HEK293 (cell line): ENCODE results near the gene COL6A1.

Experiments
- CTCF ChIA-PET: fragments of 350-600 bp; formaldehyde crosslinking; extraction: SDS; loops from one replicate; lab custom pipeline; 2021; ENCODE audit warnings: antibody characterized with exemption; lab: Yijun Ruan, JAX
- POLR2A ChIA-PET: fragments of 300-600 bp; formaldehyde crosslinking; extraction: SDS; loops from one replicate; lab custom pipeline; 2020; ENCODE audit warnings: antibody characterized with exemption, inconsistent platforms; lab: Yijun Ruan, JAX
- H3K27ac ChIP-seq: fragments of 200-500 bp; sonication (Bioruptor generic); 2 replicates; pipeline ENCODE4 v1.5.1; 2014; ENCODE audit warnings: low read depth, low read length, control low read depth, inconsistent platforms; ENCODE audit errors: extremely low read depth
- H3K36me3 ChIP-seq, 2 experiments: fragments of 200-500 bp in 1 of 2; sonication (Bioruptor generic) in 1 of 2; 1 replicate in 1 of 2; 2 replicates in 1 of 2; pipeline ENCODE4 v1.5.1; 2014 to 2017; ENCODE audit warnings: inconsistent platforms in 2 of 2, low read length in 2 of 2; ENCODE audit not compliant: control insufficient read depth in 2 of 2, insufficient read depth in 1 of 2
- H3K4me1 ChIP-seq: fragments of 200-500 bp; sonication (Bioruptor generic); 2 replicates; pipeline ENCODE4 v1.5.1; 2014; ENCODE audit warnings: mild to moderate bottlenecking, low read length, inconsistent platforms; ENCODE audit not compliant: control insufficient read depth, insufficient read depth
- H3K4me3 ChIP-seq: 2 replicates; pipeline ENCODE4 v1.5.1; 2011; ENCODE audit warnings: low read depth, mild to moderate bottlenecking, control low read depth, low read length, moderate library complexity
- H3K9me3 ChIP-seq: fragments of 200-500 bp; sonication (Bioruptor generic); 2 replicates; pipeline ENCODE4 v1.5.1; 2014; ENCODE audit warnings: low read depth, low read length, inconsistent platforms; ENCODE audit not compliant: control insufficient read depth, insufficient read depth
- ATF2 ChIP-seq: fragments of 450-650 bp; formaldehyde crosslinking; IDR thresholded peaks from 2 replicates; pipeline ENCODE4 v1.5.1; 2016; ENCODE audit warnings: missing biosample characterization, missing genetic modification characterization, low read depth
- GFI1B ChIP-seq: fragments of 450-650 bp; formaldehyde crosslinking; IDR thresholded peaks from 2 replicates; pipeline ENCODE4 v1.5.1; 2016; ENCODE audit warnings: missing biosample characterization, missing genetic modification characterization
- INSM2 ChIP-seq: fragments of 450-650 bp; formaldehyde crosslinking; IDR thresholded peaks from 2 replicates; pipeline ENCODE4 v1.5.1; 2016; ENCODE audit warnings: missing biosample characterization, missing genetic modification characterization
- OSR2 ChIP-seq: fragments of 450-650 bp; formaldehyde crosslinking; IDR thresholded peaks from 2 replicates; pipeline ENCODE4 v1.5.1; 2016; ENCODE audit warnings: missing biosample characterization, missing genetic modification characterization
- REPIN1 ChIP-seq: fragments of 450-650 bp; formaldehyde crosslinking; IDR thresholded peaks from 2 replicates; pipeline ENCODE4 v1.5.1; 2017; ENCODE audit warnings: missing biosample characterization, missing genetic modification characterization, low read depth
- SETDB1 ChIP-seq: IDR thresholded peaks from one replicate; pipeline ENCODE4 v1.6.1; 2017; ENCODE audit warnings: mild to moderate bottlenecking, low read length, moderate library complexity, mixed read lengths; ENCODE audit not compliant: insufficient read length
- ZBTB17 ChIP-seq: fragments of 450-650 bp; formaldehyde crosslinking; IDR thresholded peaks from 2 replicates; pipeline ENCODE4 v1.5.1; 2016; ENCODE audit warnings: missing biosample characterization, missing genetic modification characterization
- ZBTB6 ChIP-seq: fragments of 450-650 bp; formaldehyde crosslinking; IDR thresholded peaks from 2 replicates; pipeline ENCODE4 v1.5.1; 2017; ENCODE audit warnings: missing biosample characterization, missing genetic modification characterization
- ZBTB7A ChIP-seq: fragments of 450-650 bp; formaldehyde crosslinking; IDR thresholded peaks from 2 replicates; pipeline ENCODE4 v1.5.1; 2016; ENCODE audit warnings: low read depth, missing biosample characterization, missing genetic modification characterization
- ZNF214 ChIP-seq: fragments of 450-650 bp; formaldehyde crosslinking; IDR thresholded peaks from 2 replicates; pipeline ENCODE4 v1.5.1; 2017; ENCODE audit warnings: missing biosample characterization, mild to moderate bottlenecking, missing genetic modification characterization, borderline replicate concordance
- ZNF248 ChIP-seq: fragments of 450-650 bp; formaldehyde crosslinking; IDR thresholded peaks from 2 replicates; pipeline ENCODE4 v1.5.1; 2017; ENCODE audit warnings: missing biosample characterization, missing genetic modification characterization
- ZNF311 ChIP-seq: fragments of 450-650 bp; formaldehyde crosslinking; IDR thresholded peaks from 2 replicates; pipeline ENCODE4 v1.5.1; 2017; ENCODE audit warnings: missing biosample characterization, missing genetic modification characterization, borderline replicate concordance
- ZNF416 ChIP-seq: fragments of 450-650 bp; formaldehyde crosslinking; IDR thresholded peaks from 2 replicates; pipeline ENCODE4 v1.5.1; 2016; ENCODE audit warnings: missing biosample characterization, missing genetic modification characterization
- ZNF426 ChIP-seq: fragments of 450-650 bp; formaldehyde crosslinking; IDR thresholded peaks from 2 replicates; pipeline ENCODE4 v1.5.1; 2017; ENCODE audit warnings: missing biosample characterization, missing genetic modification characterization, mild to moderate bottlenecking, inconsistent platforms, moderate library complexity
- ZNF529 ChIP-seq: fragments of 450-650 bp; formaldehyde crosslinking; IDR thresholded peaks from 2 replicates; pipeline ENCODE4 v1.5.1; 2017; ENCODE audit warnings: missing genetic modification characterization, missing biosample characterization; ENCODE audit not compliant: insufficient replicate concordance
- ZNF548 ChIP-seq: fragments of 450-650 bp; formaldehyde crosslinking; IDR thresholded peaks from 2 replicates; pipeline ENCODE4 v1.5.1; 2016; ENCODE audit warnings: missing biosample characterization, missing genetic modification characterization
- ZNF555 ChIP-seq: fragments of 450-650 bp; formaldehyde crosslinking; conservative IDR thresholded peaks from 2 replicates; pipeline ENCODE4 v1.5.1; 2017; ENCODE audit warnings: missing biosample characterization, mild to moderate bottlenecking, missing genetic modification characterization, inconsistent platforms
- ZNF558 ChIP-seq: fragments of 450-650 bp; formaldehyde crosslinking; IDR thresholded peaks from 2 replicates; pipeline ENCODE4 v1.5.1; 2016; ENCODE audit warnings: missing biosample characterization, missing genetic modification characterization
- ZNF560 ChIP-seq: fragments of 450-650 bp; formaldehyde crosslinking; IDR thresholded peaks from 2 replicates; pipeline ENCODE4 v1.5.1; 2017; ENCODE audit warnings: missing biosample characterization, missing genetic modification characterization, borderline replicate concordance
- ZNF561 ChIP-seq: fragments of 450-650 bp; IDR thresholded peaks from 2 replicates; pipeline ENCODE4 v1.5.1; 2018; ENCODE audit warnings: missing biosample characterization, missing genetic modification characterization, borderline replicate concordance
- ZNF571 ChIP-seq: fragments of 450-650 bp; formaldehyde crosslinking; IDR thresholded peaks from 2 replicates; pipeline ENCODE4 v1.5.0; 2017; ENCODE audit warnings: missing biosample characterization, missing genetic modification characterization
- ZNF623 ChIP-seq: fragments of 450-650 bp; formaldehyde crosslinking; IDR thresholded peaks from 2 replicates; pipeline ENCODE4 v1.5.1; 2016; ENCODE audit warnings: missing biosample characterization, missing genetic modification characterization
- ZSCAN18 ChIP-seq: fragments of 450-650 bp; formaldehyde crosslinking; IDR thresholded peaks from 2 replicates; pipeline ENCODE4 v1.5.1; 2016; ENCODE audit warnings: missing biosample characterization, missing genetic modification characterization
- ZSCAN4 ChIP-seq: fragments of 450-650 bp; formaldehyde crosslinking; IDR thresholded peaks from 2 replicates; pipeline ENCODE4 v1.5.1; 2017; ENCODE audit warnings: missing biosample characterization, missing genetic modification characterization
- TF ChIP-seq, protein P1 (sequence below): fragments of 450-650 bp; IDR thresholded peaks from 2 replicates; pipeline ENCODE4 v1.5.1; 2018; ENCODE audit warnings: missing biosample characterization, missing genetic modification characterization

Gene COL6A1

GRCh38 chr21:46017695-46018094 lies 36.1 kb downstream of the COL6A1 start:
- Histone ChIP-seq H3K4me1 (no peaks in the 10 kb centered on the region), H3K36me3 (no peaks in the 10 kb centered on the region), H3K4me3 (no peak overlapping the region), H3K9me3 (no peaks in the 10 kb centered on the region), H3K27ac (no peak overlapping the region)
- ChIA-PET POLR2A (no interaction called here), CTCF (interaction anchor here (0.7 kb wide), 1 partner anchor 39 kb away, joined by 3 read pairs; no protein-coding TSS in a partner anchor)
- TF ChIP-seq SETDB1, result peak; percentile 50
- TF ChIP-seq REPIN1 (tag by site-specific recombination), result no peak

- ChIA-PET POLR2A (no interaction called here), CTCF (no interaction called here)
- Histone ChIP-seq H3K27ac (no peak overlapping the region), H3K9me3 (no peaks in the 10 kb centered on the region), H3K4me3 (no peak overlapping the region)
- TF ChIP-seq ZNF311 (tag by site-specific recombination) (no peak), ZNF248 (no peak), ZBTB6 (tag by site-specific recombination) (no peak), ZNF548 (no peak), ZSCAN18 (tag by site-specific recombination) (no peak), ZNF416 (tag by site-specific recombination) (no peak)
- TF ChIP-seq, all 188 proteins: peak for 0
- no peaks in the 10 kb centered on the region for H3K4me1 ChIP-seq
- no peaks in the 10 kb centered on the region for H3K36me3 ChIP-seq
These were observed 37.0 kb downstream of the COL6A1 start for GRCh38 chr21:46018615-46019014.

DNA sequence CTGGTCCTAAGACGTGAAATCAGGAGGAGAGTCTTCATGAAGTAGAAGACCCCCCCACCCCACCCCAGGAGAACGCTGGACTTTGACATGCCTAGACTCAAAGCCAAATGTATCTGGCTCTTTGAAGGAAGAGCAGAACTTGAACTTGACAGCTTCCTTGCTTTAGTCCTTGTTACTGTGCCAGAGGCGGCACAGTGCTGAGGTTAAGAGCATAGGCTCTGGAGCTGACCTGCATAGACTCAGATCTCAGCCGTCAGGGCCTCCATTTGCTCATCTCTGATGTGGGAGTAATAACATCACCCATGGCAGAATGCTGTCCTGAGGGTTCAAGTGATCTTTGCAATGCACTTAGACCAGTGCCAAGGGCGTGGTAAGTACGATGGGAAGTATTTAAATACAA lies 39.0 kb downstream of the COL6A1 start:
- Histone ChIP-seq H3K27ac (no peak overlapping the region), H3K4me3 (no peak overlapping the region), H3K9me3 (no peaks in the 10 kb centered on the region), H3K36me3 (no peaks in the 10 kb centered on the region), H3K4me1 (no peaks in the 10 kb centered on the region)
- ChIA-PET CTCF (no interaction called here), POLR2A (no interaction called here)
- TF ChIP-seq ZNF561, result no peak
- no peak for TF ChIP-seq OSR2 (tag by site-specific recombination)
- no peak for TF ChIP-seq ZNF426 (tag by site-specific recombination)
- no peak for TF ChIP-seq ZNF214 (tag by site-specific recombination)
- TF ChIP-seq ZNF555 (tag by site-specific recombination), result no peak
- TF ChIP-seq ATF2 (tag by site-specific recombination), result no peak
- no peak for TF ChIP-seq ZNF558 (tag by site-specific recombination)
- TF ChIP-seq ZBTB7A, result no peak
- TF ChIP-seq, protein P1, sequence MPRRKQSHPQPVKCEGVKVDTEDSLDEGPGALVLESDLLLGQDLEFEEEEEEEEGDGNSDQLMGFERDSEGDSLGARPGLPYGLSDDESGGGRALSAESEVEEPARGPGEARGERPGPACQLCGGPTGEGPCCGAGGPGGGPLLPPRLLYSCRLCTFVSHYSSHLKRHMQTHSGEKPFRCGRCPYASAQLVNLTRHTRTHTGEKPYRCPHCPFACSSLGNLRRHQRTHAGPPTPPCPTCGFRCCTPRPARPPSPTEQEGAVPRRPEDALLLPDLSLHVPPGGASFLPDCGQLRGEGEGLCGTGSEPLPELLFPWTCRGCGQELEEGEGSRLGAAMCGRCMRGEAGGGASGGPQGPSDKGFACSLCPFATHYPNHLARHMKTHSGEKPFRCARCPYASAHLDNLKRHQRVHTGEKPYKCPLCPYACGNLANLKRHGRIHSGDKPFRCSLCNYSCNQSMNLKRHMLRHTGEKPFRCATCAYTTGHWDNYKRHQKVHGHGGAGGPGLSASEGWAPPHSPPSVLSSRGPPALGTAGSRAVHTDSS (tag by site-specific recombination), result no peak
- no peak for TF ChIP-seq ZNF529
- TF ChIP-seq ZSCAN4 (tag by site-specific recombination), result no peak
- TF ChIP-seq ZNF571 (tag by site-specific recombination), result no peak
- TF ChIP-seq ZBTB17 (tag by site-specific recombination), result no peak
- no peak for TF ChIP-seq INSM2 (tag by site-specific recombination)
- TF ChIP-seq ZNF560 (tag by site-specific recombination), result no peak
- TF ChIP-seq GFI1B (tag by site-specific recombination), result no peak
- TF ChIP-seq ZNF623 (tag by site-specific recombination), result no peak
